HUES64 (cell line): ENCODE data around the gene ITSN2.

Experiments used
- H3K27ac ChIP-seq: 2 replicates; pipeline ENCODE4 v1.7.0; 2013; ENCODE audit warnings: low read depth, low read length, inconsistent platforms
- H3K27me3 ChIP-seq: 2 replicates; pipeline ENCODE4 v1.6.1; 2013; ENCODE audit warnings: mild to moderate bottlenecking, low read length; ENCODE audit not compliant: insufficient read depth
- H3K36me3 ChIP-seq: 2 replicates; pipeline ENCODE4 v1.6.1; 2013; ENCODE audit warnings: mild to moderate bottlenecking, low read length; ENCODE audit not compliant: insufficient read depth
- H3K4me1 ChIP-seq: 2 replicates; pipeline ENCODE4 v1.6.1; 2013; ENCODE audit warnings: mild to moderate bottlenecking, low read length, moderate library complexity; ENCODE audit not compliant: insufficient read depth
- H3K4me3 ChIP-seq: 2 replicates; pipeline ENCODE4 v1.5.1; 2013; ENCODE audit warnings: mild to moderate bottlenecking, low read length, moderate library complexity
- H3K9ac ChIP-seq: 2 replicates; pipeline ENCODE4 v1.6.1; 2013; ENCODE audit warnings: mild to moderate bottlenecking, low read depth, low read length
- H3K9me3 ChIP-seq: 2 replicates; pipeline ENCODE4 v1.6.1; 2013; ENCODE audit warnings: low read depth, low read length; ENCODE audit not compliant: insufficient read depth
- WGBS: fragments of 150-250, 120-280 bp; methylation state at CpG from one replicate; pipeline ENCODE4 v1.1.7; 2013; ENCODE audit warnings: missing lambda C conversion rate; 5-methylcytosine and 5-hydroxymethylcytosine counted together

ITSN2 gene

GRCh38 chr2:24265212-24265611 lies 95.1 kb downstream of the ITSN2 start:
- no peak overlapping the region for H3K27ac ChIP-seq
- 0 out of 2 replicates have a peak, but pooled peaks cover 3% of the 10 kb centered on the region for H3K36me3 ChIP-seq
- H3K9ac ChIP-seq = no peak overlapping the region
- no peaks in the 10 kb centered on the region for H3K27me3 ChIP-seq
- H3K9me3 ChIP-seq = no peaks in the 10 kb centered on the region
- 84% methylated on average over 1 of the region's 2 CpGs for WGBS
- H3K4me3 ChIP-seq = no peak overlapping the region
- H3K4me1 ChIP-seq = no peaks in the 10 kb centered on the region

- Histone ChIP-seq H3K4me3 (no peak overlapping the region), H3K4me1 (no peaks in the 10 kb centered on the region), H3K9me3 (no peaks in the 10 kb centered on the region), H3K9ac (no peak overlapping the region), H3K27me3 (no peaks in the 10 kb centered on the region), H3K36me3 (0 out of 2 replicates have a peak, but pooled peaks cover 12% of the 10 kb centered on the region), H3K27ac (no peak overlapping the region)
- 96% methylated on average over 1 of the region's 1 CpG for WGBS
These were observed 97.8 kb downstream of the ITSN2 start for GRCh38 chr2:24262421-24262970.

- no peak overlapping the region for H3K27ac ChIP-seq
- H3K4me3 ChIP-seq = no peak overlapping the region
- H3K9ac ChIP-seq = no peak overlapping the region
- WGBS = 100% methylated on average over 2 of the region's 3 CpGs
- H3K36me3 ChIP-seq = 0 out of 2 replicates have a peak, but pooled peaks cover 12% of the 10 kb centered on the region
- no peaks in the 10 kb centered on the region for H3K9me3 ChIP-seq
- H3K27me3 ChIP-seq = no peaks in the 10 kb centered on the region
- H3K4me1 ChIP-seq = no peaks in the 10 kb centered on the region
These were observed 98.9 kb downstream of the ITSN2 start for GRCh38 chr2:24261441-24261840.

GRCh38 chr2:24259316-24259715 lies 101.0 kb downstream of the ITSN2 start:
- Histone ChIP-seq H3K36me3 (0 out of 2 replicates have a peak, but pooled peaks cover 12% of the 10 kb centered on the region), H3K4me1 (no peaks in the 10 kb centered on the region), H3K4me3 (no peak overlapping the region), H3K9me3 (no peaks in the 10 kb centered on the region), H3K9ac (no peak overlapping the region), H3K27me3 (no peaks in the 10 kb centered on the region), H3K27ac (no peak overlapping the region)
- WGBS = 88% methylated on average over 2 of the region's 2 CpGs

GRCh38 chr2:24258718-24259117 lies 101.6 kb downstream of the ITSN2 start:
- H3K4me3 ChIP-seq = no peak overlapping the region
- no peak overlapping the region for H3K27ac ChIP-seq
- no peaks in the 10 kb centered on the region for H3K4me1 ChIP-seq
- H3K27me3 ChIP-seq = no peaks in the 10 kb centered on the region
- H3K36me3 ChIP-seq = 0 out of 2 replicates have a peak, but pooled peaks cover 12% of the 10 kb centered on the region
- H3K9me3 ChIP-seq = no peaks in the 10 kb centered on the region
- H3K9ac ChIP-seq = no peak overlapping the region

GRCh38 chr2:24253303-24253919 lies 106.9 kb downstream of the ITSN2 start:
- 0 out of 2 replicates have a peak, but pooled peaks cover 4% of the 10 kb centered on the region for H3K36me3 ChIP-seq
- H3K4me3 ChIP-seq = no peak overlapping the region
- H3K9ac ChIP-seq = no peak overlapping the region
- no peaks in the 10 kb centered on the region for H3K9me3 ChIP-seq
- 96% methylated on average over 5 of the region's 6 CpGs for WGBS
- H3K27ac ChIP-seq = no peak overlapping the region
- no peaks in the 10 kb centered on the region for H3K4me1 ChIP-seq
- H3K27me3 ChIP-seq = no peaks in the 10 kb centered on the region

GRCh38 chr2:24247592-24247991 lies 112.7 kb downstream of the ITSN2 start:
- no peaks in the 10 kb centered on the region for H3K9me3 ChIP-seq
- H3K27me3 ChIP-seq = no peaks in the 10 kb centered on the region
- no peaks in the 10 kb centered on the region for H3K4me1 ChIP-seq
- WGBS = 90% methylated on average over 3 of the region's 3 CpGs
- H3K4me3 ChIP-seq = no peak overlapping the region
- no peak overlapping the region for H3K27ac ChIP-seq
- no peak overlapping the region for H3K9ac ChIP-seq
- peaks cover 7% of the 10 kb centered on the region; the same call in 1 of the 2 replicates for H3K36me3 ChIP-seq

GRCh38 chr2:24247164-24247563 lies 113.2 kb downstream of the ITSN2 start:
- no peaks in the 10 kb centered on the region for H3K9me3 ChIP-seq
- H3K9ac ChIP-seq = no peak overlapping the region
- no peak overlapping the region for H3K27ac ChIP-seq
- 91% methylated on average over 1 of the region's 1 CpG for WGBS
- H3K27me3 ChIP-seq = no peaks in the 10 kb centered on the region
- peaks cover 7% of the 10 kb centered on the region; the same call in 1 of the 2 replicates for H3K36me3 ChIP-seq
- H3K4me1 ChIP-seq = peaks cover 1% of the 10 kb centered on the region; the same call in 1 of the 2 replicates
- no peak overlapping the region for H3K4me3 ChIP-seq

- H3K36me3 ChIP-seq = peaks cover 7% of the 10 kb centered on the region; the same call in 1 of the 2 replicates
- H3K9ac ChIP-seq = no peak overlapping the region
- H3K27ac ChIP-seq = no peak overlapping the region
- peaks cover 6% of the 10 kb centered on the region; the same call in 1 of the 2 replicates for H3K4me1 ChIP-seq
- H3K4me3 ChIP-seq = no peak overlapping the region
- no peaks in the 10 kb centered on the region for H3K27me3 ChIP-seq
- H3K9me3 ChIP-seq = no peaks in the 10 kb centered on the region
- 98% methylated on average over 4 of the region's 4 CpGs for WGBS
These were observed 114.2 kb downstream of the ITSN2 start for GRCh38 chr2:24245986-24246776.

- H3K4me1 ChIP-seq = peaks cover 6% of the 10 kb centered on the region; the same call in 1 of the 2 replicates
- no peak overlapping the region for H3K27ac ChIP-seq
- no peak overlapping the region for H3K4me3 ChIP-seq
- peaks cover 7% of the 10 kb centered on the region; the same call in 1 of the 2 replicates for H3K36me3 ChIP-seq
- no peak overlapping the region for H3K9ac ChIP-seq
- no peaks in the 10 kb centered on the region for H3K9me3 ChIP-seq
- no peaks in the 10 kb centered on the region for H3K27me3 ChIP-seq
These were observed 118.8 kb downstream of the ITSN2 start for GRCh38 chr2:24241528-24241927.

- peaks cover 6% of the 10 kb centered on the region; the same call in 1 of the 2 replicates for H3K4me1 ChIP-seq
- H3K27ac ChIP-seq = no peak overlapping the region
- H3K4me3 ChIP-seq = no peak overlapping the region
- no peaks in the 10 kb centered on the region for H3K27me3 ChIP-seq
- 100% methylated on average over 1 of the region's 1 CpG for WGBS
- no peak overlapping the region for H3K9ac ChIP-seq
- no peaks in the 10 kb centered on the region for H3K36me3 ChIP-seq
- no peaks in the 10 kb centered on the region for H3K9me3 ChIP-seq
These were observed 120.8 kb downstream of the ITSN2 start for GRCh38 chr2:24239553-24239952.
